ENCODE results near the gene SPP1.

SPP1 gene

GRCh38 chr4:87956501-87956900 lies 19.0 kb upstream of the SPP1 start:
- no peak for DNase-seq

- DNase-seq: no peak
Measured at GRCh38 chr4:87957061-87957460, 18.5 kb upstream of the SPP1 start.

- DNase-seq: no peak
Measured at GRCh38 chr4:87961993-87962392, 13.5 kb upstream of the SPP1 start.

- DNase-seq: no peak
Measured at GRCh38 chr4:87962398-87963146, 12.9 kb upstream of the SPP1 start.

- no peak for DNase-seq
Measured at GRCh38 chr4:87965501-87965975, 10.0 kb upstream of the SPP1 start.

- no peak for DNase-seq
Measured at GRCh38 chr4:87966095-87966496, 9.4 kb upstream of the SPP1 start.

- DNase-seq: no peak
Measured at GRCh38 chr4:87967193-87967592, 8.3 kb upstream of the SPP1 start.

- no peak for DNase-seq
Measured at GRCh38 chr4:87970121-87970520, 5.4 kb upstream of the SPP1 start.

GRCh38 chr4:87971866-87972265 lies 3.6 kb upstream of the SPP1 start:
- DNase-seq: no peak

GRCh38 chr4:87973283-87974169 lies 2.0 kb upstream of the SPP1 start:
- DNase-seq: peak in 1 of 2 donors; percentile 45

- no peak for DNase-seq
Measured at GRCh38 chr4:87974856-87975462, 555 bp upstream of the SPP1 start.

GRCh38 chr4:87977521-87978278 lies 2.2 kb downstream of the SPP1 start:
- no peak for DNase-seq

- peak in 1 of 2 donors; percentile 28 for DNase-seq
Measured at GRCh38 chr4:87978681-87979080, 3.2 kb downstream of the SPP1 start.

GRCh38 chr4:87979810-87980209 lies 4.3 kb downstream of the SPP1 start:
- no peak for DNase-seq

GRCh38 chr4:87981486-87981885 lies 6.0 kb downstream of the SPP1 start:
- DNase-seq: no peak

- DNase-seq: no peak
Measured at GRCh38 chr4:87982036-87982435, 6.5 kb downstream of the SPP1 start.

- DNase-seq: no peak
Measured at GRCh38 chr4:87982446-87983010, 7.0 kb downstream of the SPP1 start.

- DNase-seq: no peak
Measured at GRCh38 chr4:87983996-87984395, 8.5 kb downstream of the SPP1 start.

- DNase-seq: peak in 1 of 2 donors; percentile 70
Measured at GRCh38 chr4:87985097-87985886, 9.8 kb downstream of the SPP1 start.

- no peak for DNase-seq
Measured at GRCh38 chr4:87985887-87986200, 10.3 kb downstream of the SPP1 start.

GRCh38 chr4:87986508-87986907 lies 11.0 kb downstream of the SPP1 start:
- DNase-seq: no peak

- DNase-seq: no peak
Measured at GRCh38 chr4:87989765-87990164, 14.3 kb downstream of the SPP1 start.
